Cardiac septum (tissue), 1 donor: ENCODE measurements around the gene FAM107B. TPM values are rescaled to one million over a fixed set of nuclear protein-coding genes. Genes with fewer than 3 reads are reported as not detected.
"Not testable (repeated sequence)": the region's sequence is repeated elsewhere in the genome, so short reads cannot be mapped to it uniquely, and the experiment has no call there.

ENCODE experiments used
- DNase-seq: peaks from one replicate; pipeline ENCODE4 v3.0.0-alpha.2; 2020; ENCODE audit warnings: low spot score
- intact Hi-C: fragments of 100-400 bp; cut with DNase I; formaldehyde crosslinking; loops from one replicate; pipeline ENCODE4 v1.14.0; 2022
- total RNA-seq: library from RNA; stranded (reverse); fragmentation: NEBNext Ultra II Directional; extraction: Animal tissue kit (Norgen Biotek cat#: 25700); gene quantifications from one replicate; pipeline ENCODE4 v1.2.1, GENCODE V29; 2021
- donor health status: DM: no; HTN: no; CAD: no.

Gene FAM107B
- total RNA-seq, 1 donor from 2014 or later = 8.6 TPM

- no peak for DNase-seq
These were observed 31.9 kb downstream of the FAM107B start for GRCh38 chr10:14742815-14743214.

GRCh38 chr10:14742382-14742781, 32.3 kb downstream of the FAM107B start:
- intact Hi-C loops = no loop called here
- no peak for DNase-seq

More at GRCh38 chr10:14742815-14743214, 31.9 kb downstream of the FAM107B start:
- intact Hi-C loops = no loop called here

- no peak for DNase-seq
- intact Hi-C loops = no loop called here
These were observed 33.9 kb downstream of the FAM107B start for GRCh38 chr10:14740684-14741247.

GRCh38 chr10:14737808-14738545, 36.7 kb downstream of the FAM107B start:
- intact Hi-C loops = loop anchor here (2.0 kb wide), 1 partner anchor 45 kb away; no protein-coding TSS in a partner anchor
- no peak for DNase-seq

GRCh38 chr10:14736600-14737081, 38.1 kb downstream of the FAM107B start:
- DNase-seq = no peak
- intact Hi-C loops = no loop called here

GRCh38 chr10:14736043-14736442, 38.7 kb downstream of the FAM107B start:
- intact Hi-C loops = no loop called here

GRCh38 chr10:14731875-14732512, 42.7 kb downstream of the FAM107B start:
- no peak for DNase-seq
- intact Hi-C loops = no loop called here

More at GRCh38 chr10:14736043-14736442, 38.7 kb downstream of the FAM107B start:
- DNase-seq = no peak

GRCh38 chr10:14728346-14728745, 46.4 kb downstream of the FAM107B start:
- no peak for DNase-seq
- intact Hi-C loops = no loop called here

- no peak for DNase-seq
These were observed 46.8 kb downstream of the FAM107B start for GRCh38 chr10:14727924-14728323.

GRCh38 chr10:14727465-14727864, 47.2 kb downstream of the FAM107B start:
- intact Hi-C loops = no loop called here
- no peak for DNase-seq

More at GRCh38 chr10:14727924-14728323, 46.8 kb downstream of the FAM107B start:
- intact Hi-C loops = no loop called here

- no peak for DNase-seq
These were observed 49.8 kb downstream of the FAM107B start for GRCh38 chr10:14724931-14725330.

GRCh38 chr10:14723052-14723689, 51.5 kb downstream of the FAM107B start:
- intact Hi-C loops = no loop called here
- DNase-seq = no peak

More at GRCh38 chr10:14724931-14725330, 49.8 kb downstream of the FAM107B start:
- intact Hi-C loops = no loop called here

- intact Hi-C loops = no loop called here
- no peak for DNase-seq
These were observed 57.1 kb downstream of the FAM107B start for GRCh38 chr10:14717552-14717951.

- intact Hi-C loops = no loop called here
These were observed 61.7 kb downstream of the FAM107B start for GRCh38 chr10:14712991-14713424.

GRCh38 chr10:14709344-14709743, 65.4 kb downstream of the FAM107B start:
- intact Hi-C loops, DNase-seq: not testable (repeated sequence)

More at GRCh38 chr10:14712991-14713424, 61.7 kb downstream of the FAM107B start:
- DNase-seq = no peak

- intact Hi-C loops = no loop called here
- no peak for DNase-seq
These were observed 67.2 kb downstream of the FAM107B start for GRCh38 chr10:14707481-14707880.

- intact Hi-C loops = no loop called here
- DNase-seq = no peak
These were observed 69.0 kb downstream of the FAM107B start for GRCh38 chr10:14705548-14706230.

GRCh38 chr10:14703631-14704001, 71.1 kb downstream of the FAM107B start:
- DNase-seq = no peak
- intact Hi-C loops = no loop called here

- intact Hi-C loops = no loop called here
- DNase-seq = no peak
These were observed 73.2 kb downstream of the FAM107B start for GRCh38 chr10:14701466-14701865.
